NCI-H2171 treated with DMSO at 0.1 percent for 48 hours (cell line): ENCODE measurements around the gene TAS1R2.
"Not testable (repeated sequence)": the region's sequence is repeated elsewhere in the genome, so short reads cannot be mapped to it uniquely, and the experiment has no call there.

Source experiments
- DNase-seq: peaks from one replicate; lab custom pipeline; 2025; lab: John Stamatoyannopoulos, UW

Gene TAS1R2

DNA sequence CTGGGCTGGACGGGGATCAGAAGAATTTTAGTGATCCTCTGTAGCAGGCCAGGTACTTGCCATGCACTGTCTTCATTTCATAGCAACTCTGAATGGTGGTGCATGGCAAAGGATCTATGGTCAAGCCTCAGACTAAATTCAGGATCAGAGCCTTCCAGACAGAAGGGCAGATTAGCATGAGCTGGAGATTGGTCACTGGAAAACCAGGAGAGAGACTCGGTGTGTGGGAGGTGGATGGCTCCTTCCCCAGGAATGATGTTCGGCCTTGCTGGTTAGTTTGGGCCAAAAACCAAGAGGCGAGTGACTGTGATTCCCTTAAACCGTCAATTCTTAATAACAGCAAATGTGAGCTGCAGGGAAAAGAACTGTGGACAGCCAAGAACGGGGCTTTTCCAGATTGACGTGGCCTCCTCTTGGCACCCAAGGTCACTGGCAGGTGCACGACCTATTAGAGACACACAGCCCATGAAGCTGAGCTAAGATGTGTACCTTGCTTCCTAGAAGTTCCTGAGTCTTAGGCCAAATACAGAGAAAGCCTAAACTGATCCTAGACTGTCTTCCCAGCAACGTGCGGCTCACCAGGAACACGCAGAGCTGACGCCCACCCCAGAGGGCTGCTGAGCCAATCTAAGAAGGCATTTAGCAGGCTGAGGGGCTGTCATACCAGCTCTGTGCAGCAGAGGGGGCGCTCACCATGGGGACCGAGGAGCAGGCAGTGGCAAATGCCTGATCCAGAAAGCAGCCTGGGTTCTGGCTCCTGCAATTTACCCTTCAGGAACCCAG lies 24.4 kb upstream of the TAS1R2 start:
- DNase-seq = peak; percentile 48

DNA sequence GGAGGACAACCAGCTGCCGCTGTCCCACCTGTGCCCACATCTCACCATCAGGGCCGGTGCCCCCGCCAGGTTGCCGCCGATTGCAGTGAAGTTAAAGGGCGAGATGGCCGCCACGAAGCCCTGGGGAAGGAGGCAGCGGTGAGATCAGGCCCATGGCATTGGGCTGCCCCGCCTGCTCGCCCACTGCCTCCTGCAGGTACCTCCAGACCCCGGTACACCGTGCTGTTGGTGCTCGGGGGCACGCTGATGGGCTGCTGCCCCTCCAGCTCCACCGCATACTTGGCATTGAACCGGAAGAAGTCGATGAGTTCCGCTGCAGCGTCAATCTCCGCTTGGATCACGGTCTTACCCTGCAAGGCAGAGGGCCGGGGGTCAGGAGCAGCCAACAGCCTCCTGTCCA lies 23.6 kb upstream of the TAS1R2 start:
- no peak for DNase-seq

DNA sequence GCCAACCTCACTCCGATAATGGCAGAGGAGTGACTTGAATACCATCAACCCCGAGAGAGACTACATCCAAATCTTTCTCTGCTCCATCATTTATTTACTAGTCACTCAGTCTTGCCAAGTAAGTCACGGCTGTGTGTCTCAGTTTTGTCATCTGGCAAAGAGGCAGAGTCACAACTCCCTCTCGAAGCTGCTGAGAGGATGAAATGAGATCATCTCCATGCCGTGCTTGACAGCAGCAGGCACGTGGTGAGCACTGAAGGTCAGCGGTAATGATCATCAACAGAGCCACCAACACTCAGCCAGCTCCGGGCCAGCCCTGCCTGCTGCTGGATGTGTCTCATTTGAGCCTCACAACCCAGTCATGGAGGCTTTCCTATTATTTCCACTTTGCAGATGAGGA lies 23.0 kb upstream of the TAS1R2 start:
- DNase-seq = no peak

DNA sequence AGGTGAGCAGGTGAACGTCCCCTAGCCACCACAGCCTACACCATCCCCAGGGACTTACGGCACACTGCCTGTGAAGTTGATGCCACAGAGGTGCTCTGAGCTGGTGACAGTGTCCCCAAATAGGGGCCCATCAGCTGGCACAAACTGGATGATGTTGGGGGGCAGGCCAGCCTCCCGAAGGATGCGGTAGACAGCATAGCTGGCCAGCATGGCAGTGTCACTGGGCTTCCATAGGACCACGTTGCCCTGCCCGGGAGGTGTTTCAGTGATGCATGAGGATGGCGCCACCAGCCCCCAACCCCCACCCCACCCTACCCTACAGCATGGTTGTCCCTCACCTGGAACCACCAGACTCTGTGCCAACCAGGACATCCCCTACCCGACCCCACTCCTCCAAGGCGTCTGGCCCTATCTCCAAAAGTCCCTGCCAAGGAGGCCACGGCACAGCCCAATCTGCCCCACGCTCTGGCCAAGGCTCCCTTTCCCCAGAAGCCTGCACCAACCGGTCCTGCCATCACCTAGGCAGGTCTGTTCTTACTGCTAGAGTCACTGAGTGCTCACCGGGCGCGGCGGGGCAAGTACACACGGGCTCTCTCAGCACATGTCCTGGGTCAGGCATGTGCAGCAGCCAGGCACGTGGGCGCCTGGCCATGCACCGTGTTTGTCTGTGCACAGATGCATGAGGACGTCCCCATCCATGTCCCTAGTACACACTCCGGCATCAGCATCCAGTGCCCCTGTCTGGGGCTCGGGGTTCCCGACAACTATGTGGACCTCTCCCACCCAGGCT lies 22.4 kb upstream of the TAS1R2 start:
- DNase-seq = no peak

DNA sequence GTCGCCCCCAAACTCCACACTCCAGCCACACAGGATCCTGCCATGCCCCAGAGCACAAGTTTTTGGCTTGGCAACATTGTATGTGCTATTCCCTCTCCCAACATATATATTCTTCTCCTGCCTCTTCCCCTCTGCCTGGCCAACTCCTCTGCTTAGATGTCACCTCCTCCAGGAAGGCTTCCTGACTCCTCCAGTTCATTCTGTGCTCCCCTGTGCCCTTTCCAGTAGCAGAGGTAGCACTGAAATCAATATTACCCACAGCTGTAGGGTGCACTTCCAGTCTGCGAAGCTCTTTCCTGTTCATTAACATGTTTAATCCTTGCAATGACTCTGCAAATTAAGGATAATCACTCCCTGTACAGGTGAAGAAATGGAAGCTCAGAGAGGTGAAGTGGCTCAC lies 21.7 kb upstream of the TAS1R2 start:
- DNase-seq = no peak

DNA sequence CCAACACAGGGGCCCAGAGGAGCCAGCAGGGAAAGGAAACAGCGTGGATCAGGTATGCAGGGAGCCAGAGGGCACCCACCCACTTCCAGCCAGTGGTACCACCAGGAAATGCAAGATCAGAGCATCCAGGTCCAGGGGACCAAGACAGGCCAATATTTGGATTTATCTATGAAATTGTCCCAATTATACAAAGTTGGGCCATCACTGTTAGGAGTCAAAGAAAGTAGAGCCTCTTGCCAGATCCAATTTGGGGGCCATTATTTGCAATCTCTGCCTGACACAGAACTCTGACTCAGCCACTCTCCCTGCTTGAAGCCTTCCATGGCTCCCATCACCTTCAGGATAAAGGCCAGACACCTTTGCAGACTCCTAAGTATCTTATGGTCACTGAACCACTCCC lies 21.1 kb upstream of the TAS1R2 start:
- DNase-seq = no peak

DNA sequence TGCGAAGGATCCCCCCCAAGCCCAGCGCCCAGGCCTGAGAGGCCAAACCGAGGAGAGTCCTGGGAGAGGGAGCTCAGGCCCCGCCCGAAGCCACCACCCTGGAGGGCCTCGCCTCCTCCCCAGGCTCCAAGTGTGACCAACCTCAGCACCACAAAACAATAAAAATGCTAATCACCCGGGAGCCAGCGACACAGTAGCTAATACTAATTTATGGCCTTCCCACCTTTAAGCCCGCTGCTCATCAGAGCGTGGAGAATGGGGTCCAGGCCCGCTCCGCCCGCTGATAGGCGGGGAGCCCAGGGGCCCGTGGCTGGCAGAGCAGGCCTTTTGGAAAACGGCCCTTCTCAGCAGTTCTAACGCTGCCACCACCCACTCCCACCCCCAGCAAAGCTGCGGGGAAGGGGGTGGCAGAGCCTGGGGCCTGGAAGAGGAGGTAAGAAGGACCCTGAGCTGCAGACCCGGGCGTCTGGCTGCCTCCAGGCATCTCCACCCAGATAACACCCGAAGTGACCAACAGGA lies 20.4 kb upstream of the TAS1R2 start:
- DNase-seq = no peak

DNA sequence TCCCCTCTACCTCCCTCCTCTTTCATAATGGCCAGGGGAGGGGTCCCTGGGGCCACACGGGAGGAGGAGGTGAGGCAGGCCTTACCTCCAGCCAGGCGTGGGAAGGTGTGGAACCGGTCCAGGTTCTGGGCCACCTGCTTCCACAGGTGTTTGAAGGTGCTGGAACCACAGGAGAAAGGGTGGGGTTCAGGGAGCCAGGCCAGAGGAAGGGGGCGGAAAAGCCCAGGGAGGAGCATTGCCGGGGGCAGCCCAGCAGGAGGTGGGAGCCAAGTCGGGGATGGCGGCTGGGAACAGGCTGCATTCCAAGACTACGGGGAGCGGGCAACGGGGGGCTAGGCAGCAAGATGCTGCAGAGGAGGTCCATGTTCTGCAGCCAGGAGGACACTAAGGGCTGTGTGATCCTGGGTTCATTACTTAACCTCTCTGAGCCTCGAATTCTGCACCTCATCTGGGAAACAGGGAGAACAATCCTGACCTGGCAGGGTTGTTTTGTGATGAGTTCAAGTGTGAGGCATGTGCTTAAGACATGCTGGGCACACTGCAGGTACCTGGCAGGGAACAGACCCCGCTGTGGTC lies 19.8 kb upstream of the TAS1R2 start:
- DNase-seq = no peak

DNA sequence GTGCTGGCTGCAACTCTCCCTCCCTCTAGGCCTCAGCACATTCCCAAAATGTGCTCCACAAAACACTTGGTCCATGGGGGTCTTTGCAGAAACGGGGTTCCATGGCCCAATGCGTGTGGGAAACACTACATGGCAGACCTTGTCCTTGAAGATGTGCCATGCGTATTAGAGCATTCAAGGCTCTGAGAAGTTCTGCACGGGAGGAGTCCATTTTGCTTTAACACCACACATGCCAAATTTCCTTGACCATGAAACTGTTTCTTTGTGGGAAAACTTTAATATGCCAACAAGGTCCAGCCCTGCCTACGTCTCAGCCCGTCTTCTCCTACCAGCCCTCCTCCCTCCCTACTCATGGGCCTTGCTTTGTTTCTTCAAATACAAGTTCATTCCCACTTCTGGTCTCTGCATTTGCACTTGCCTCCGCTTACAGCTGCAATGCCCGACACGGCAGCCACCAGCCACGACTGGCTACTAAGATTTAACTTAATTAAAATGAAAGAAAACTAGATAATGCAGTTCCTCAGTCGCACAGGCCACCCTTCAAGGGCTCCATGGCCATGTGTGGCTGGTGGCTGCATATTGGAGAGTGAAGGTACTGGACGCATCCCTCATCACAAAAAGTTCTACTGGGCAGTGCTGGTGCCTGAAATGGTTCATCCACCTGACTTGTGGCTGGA lies 19.2 kb upstream of the TAS1R2 start:
- no peak for DNase-seq

DNA sequence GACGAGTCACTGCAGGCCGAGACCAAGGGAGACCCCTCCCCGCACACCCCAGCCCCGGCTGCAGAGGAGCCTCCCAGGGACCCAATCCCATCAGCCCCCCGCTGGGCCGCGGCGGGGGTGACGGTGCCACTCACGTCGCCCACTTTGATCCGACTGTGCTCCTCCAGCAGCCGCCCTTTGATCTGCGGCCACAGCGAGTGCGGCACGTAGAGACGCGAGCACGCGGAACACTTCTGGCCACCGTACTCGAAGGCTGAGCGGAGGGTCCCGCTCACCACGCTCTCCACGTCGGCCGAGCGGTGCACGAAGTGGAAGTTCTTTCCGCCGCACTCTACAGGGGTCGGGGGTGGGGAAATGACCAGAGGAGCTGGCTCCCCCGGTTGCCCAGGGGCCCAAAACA lies 17.8 kb upstream of the TAS1R2 start:
- DNase-seq = no peak

DNA sequence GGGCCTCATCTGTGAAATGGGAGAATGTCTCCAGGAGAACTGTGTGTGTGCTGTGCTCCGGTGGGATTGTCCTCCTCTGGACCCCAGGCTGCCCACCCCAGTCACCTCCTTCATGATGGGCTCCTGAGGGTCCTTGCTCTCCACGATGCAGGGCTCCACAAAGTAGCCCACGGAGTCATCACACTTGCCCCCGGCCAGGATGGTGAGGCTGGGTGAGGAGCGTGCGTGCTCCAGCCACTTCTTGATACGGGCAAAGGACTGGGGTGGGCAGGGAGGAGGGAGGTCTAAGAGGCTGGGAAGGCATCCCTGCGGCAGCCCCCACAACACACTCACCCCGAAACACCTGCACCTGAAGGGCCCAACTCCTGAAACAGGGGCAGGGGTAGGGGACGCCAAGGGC lies 16.8 kb upstream of the TAS1R2 start:
- DNase-seq = no peak

DNA sequence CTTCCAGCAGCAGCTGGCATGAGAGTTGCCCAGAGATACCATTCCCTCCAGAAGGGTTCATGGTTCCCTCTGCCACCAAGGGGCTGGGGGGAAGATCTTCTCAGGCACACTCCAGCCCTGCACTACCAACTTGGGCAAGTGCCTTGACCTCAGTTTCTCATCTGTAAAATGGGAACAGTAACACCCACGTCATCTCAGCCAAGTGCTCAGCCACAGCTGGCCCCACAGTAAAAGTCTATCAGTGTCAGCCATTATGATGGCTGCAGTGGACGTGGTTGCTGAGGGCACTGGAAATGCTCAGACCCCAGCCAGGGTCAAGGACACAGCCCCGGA lies 16.3 kb upstream of the TAS1R2 start:
- no peak for DNase-seq

DNA sequence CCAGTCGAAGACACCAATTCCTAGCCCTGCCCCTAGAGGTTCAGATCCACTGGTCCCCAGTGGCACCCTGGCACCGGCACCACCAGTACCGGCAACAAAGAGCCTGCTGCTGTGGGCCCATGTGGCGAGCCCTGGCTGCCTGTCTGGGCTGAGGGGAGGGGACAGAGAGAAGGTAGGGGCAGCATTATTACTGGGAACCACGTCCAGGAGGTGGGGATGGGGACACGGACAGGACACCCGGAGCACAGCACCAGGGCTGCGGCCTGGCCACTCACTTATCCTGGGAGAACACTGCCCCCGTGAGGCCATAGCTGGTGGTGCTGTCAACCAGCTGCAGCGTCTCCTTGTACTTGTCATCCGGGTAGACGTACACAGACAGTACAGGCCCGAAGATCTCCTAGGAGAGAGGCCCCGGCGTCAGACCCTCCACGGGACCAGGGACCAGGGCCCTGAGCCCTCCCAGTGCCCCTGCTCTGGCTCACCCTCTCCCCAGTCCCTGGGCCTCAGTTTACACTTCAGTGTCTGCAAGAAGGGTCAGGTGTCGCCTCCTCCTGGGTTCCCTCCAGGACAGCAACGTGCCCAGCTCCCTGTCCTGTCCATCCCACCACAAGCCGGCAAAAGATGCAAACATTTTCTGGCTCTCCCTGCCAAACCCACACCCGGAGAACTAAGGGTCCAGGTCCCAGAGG lies 15.8 kb upstream of the TAS1R2 start:
- peak; percentile 60 for DNase-seq

DNA sequence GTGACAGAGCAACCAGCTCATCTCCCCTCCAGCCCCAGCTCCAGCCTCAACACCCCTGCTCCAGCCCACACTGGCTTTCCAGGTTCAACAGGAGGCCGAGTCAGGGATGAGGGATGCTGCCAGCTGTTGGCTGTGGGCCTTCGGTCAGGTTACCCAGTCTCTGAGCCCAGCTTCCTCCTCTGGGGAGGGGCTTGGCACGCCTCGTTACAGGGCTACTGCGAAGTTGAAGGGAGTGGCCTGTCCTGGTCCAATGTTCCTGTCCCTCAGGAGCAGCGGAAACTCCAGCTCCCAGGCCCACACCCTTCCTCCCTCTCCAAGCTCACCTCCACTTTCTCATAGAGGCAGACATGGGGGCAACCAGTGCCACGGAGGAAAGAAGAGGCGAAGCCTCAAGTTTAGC lies 15.1 kb upstream of the TAS1R2 start:
- no peak for DNase-seq

DNA sequence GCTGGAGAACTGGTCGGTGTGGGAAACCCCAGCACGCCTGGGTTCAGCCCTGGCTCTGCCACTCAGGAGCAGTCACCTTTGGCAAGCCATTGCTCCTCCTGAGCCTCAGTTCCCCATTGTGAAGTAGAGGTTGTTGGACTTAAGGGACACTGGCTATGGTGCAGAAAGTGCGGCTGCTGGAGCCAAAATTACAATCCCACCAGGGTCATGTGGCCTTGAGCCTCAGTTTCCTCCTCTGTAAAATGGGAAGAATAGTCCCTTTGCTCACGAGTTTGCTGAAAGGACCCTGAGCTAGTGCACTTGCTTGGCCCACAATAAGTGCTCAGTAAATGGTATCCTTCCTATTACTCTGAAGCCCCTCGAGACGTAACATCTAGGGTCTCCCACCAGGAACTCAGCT lies 14.6 kb upstream of the TAS1R2 start:
- no peak for DNase-seq

DNA sequence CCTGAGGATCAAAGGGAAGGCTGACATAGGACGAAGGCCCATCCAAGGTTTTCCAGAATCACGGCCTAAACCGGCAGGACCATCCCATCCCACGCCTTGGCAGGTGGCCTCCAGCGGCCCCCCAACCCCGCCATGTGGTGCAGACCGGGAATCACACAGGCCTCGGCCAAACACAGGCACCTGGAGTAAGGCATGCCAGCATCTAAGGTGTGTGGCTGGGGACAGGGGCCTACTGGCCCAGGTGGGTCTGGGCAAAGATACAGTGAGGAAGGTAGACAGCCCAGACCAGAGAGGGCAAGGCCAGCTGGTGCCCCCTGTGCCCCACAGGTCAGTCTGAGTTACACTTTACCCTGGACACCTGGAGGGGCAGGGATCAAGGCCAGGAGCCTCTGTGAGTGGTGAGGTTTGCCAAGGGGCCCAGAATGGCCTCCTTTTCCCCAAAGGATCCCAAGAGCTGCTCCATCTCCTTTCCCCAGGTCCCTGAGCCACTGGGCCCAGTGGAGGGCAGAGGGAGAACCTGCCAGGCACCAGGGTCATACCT lies 12.7 kb upstream of the TAS1R2 start:
- DNase-seq = no peak

DNA sequence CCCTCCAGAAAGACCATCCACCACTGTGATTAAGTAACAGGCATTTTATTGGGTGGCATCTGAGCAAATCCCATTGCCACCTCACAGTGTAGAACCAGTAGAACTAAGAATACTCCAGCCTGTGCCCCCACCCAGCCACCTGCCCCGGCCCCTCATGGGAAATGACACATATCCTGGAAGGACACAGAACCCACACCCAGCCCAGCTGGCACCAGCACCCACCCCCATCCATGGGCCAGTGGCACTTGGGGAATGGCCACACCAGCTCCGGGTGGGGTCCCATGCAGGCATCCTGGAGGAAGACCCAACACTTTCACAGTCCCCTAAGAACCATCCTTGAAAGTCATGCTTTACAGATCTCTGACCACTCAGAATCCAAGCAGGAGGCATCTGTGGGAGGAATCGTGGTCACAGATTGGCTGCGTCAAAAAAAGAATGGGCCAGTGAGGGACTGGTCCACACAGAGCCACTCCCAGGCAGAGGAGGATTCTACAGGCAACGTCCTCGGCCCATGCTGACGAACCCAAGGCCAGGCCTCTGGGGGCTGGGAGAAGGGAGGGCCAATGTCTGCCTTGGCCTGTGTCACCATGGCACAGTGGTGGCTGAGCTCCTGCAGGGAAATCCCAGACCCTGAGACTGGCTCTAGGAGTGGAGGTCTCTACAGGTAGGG lies 12.1 kb upstream of the TAS1R2 start:
- no peak for DNase-seq

DNA sequence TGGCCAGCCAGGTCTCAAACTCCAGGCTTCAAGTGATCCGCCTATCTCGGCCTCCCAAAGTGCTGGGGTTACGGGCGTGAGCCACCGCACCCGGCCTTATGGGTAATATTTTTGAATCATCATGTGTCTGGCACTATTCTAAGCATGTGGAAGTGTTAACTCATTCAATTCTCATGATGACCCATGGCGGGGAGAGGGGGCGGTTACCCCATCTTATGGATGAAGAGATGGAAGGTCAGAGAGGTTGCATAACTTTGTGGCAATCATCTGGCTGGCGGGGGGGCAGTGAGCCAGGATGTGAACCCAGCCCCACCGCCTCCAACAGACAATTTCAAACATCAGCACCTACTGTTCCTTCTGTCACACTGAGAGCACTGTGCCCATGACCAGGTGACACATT lies 11.5 kb upstream of the TAS1R2 start:
- no peak for DNase-seq

DNA sequence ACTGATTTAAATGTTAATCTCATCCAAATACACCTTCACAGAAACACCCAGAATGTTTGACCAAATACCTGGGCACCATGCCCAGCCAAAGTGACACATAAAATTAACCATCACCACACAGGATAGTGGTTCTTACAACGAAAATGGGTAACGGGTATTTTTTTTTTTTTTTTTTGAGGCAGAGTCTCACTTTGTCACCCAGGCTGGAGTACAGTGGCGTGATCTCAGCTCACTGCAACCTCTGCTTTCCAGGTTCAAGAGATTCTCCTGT lies 11.1 kb upstream of the TAS1R2 start:
- not testable (repeated sequence) for DNase-seq

DNA sequence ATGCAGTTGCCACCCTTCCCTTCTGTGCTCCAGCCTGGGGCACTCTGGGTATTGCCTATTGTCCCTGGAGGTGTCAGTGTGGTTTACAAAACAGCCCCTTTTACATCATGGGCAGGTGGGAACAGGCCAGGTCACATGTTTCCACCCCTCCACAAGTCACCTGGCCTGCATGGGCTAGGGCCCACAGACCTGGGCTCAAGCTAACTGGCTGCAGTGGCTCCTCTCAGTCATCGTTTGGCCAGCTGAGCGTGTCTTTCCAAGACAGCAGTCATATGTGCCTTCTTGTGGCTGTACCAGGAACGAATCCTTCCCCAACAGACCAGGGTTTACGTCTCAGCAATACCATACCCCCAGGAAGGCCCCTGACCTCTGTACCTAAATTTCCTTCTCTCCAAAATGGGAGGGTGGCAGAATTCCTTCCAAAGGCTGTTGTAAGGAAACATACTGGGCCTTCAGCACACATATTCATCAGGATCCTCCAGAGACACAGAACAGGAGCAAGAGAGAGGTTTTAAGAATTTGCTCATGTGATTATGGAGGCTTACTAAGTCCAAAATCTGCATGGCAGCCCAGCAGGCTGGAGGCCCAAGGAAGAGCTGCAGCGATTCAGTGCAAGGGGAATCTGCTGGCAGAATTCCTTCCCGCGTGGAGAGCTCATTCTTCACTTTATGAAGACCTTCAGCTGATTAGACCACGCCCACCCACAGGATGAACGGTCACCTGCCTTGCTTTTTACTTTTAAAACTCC lies 10.6 kb upstream of the TAS1R2 start:
- no peak for DNase-seq
